SK-N-MC (cell line): ENCODE results near the gene MIEF1.

Source experiments
- EZH2 ChIP-seq: fragments of 200-600 bp; sonication (generic); IDR thresholded peaks from one replicate; pipeline ENCODE4 v1.6.1; 2017; ENCODE audit warnings: antibody characterized with exemption
- FOXP2 ChIP-seq: optimal IDR thresholded peaks from 2 replicates; pipeline ENCODE3; 2011; ENCODE audit warnings: mild to moderate bottlenecking, moderate library complexity; ENCODE audit not compliant: insufficient read depth; ENCODE audit errors: extremely low read length, control extremely low read depth
- POLR2AphosphoS5 ChIP-seq: IDR thresholded peaks from 2 replicates; pipeline ENCODE4 v1.6.1; 2012; ENCODE audit warnings: mild to moderate bottlenecking, low read depth, low read length, borderline replicate concordance

DNA sequence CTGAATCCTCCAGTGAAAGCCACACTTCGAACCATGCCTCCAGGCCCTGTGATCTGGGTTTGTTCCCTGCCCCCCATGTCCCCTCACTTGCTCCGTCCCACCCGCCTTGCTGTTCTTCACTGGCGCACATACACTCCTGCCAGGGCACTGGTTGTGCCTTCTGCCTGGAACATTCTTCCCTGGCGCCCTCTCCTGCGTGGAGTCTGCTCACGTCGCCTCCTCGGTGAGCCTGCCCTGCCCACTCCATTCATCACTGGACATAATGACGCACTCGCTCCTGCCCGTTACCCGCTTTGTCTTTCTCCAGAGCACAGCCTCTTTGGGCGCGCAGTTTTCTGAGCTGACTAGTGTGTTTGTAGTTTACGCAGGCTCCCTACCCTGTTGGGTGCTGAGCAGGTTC is 21.0 kb upstream of the MIEF1 start:
- TF ChIP-seq POLR2AphosphoS5 (no peak), EZH2 (no peak), FOXP2 (no peak)
